Endometrial microvascular endothelial cells (primary cell): ENCODE data around the gene AARSD1. TPM values are rescaled to one million over a fixed set of nuclear protein-coding genes. Genes with fewer than 3 reads are reported as not detected.
"Not testable (repeated sequence)": the region's sequence is repeated elsewhere in the genome, so short reads cannot be mapped to it uniquely, and the experiment has no call there.

ENCODE experiments used
- in situ Hi-C: cut with HindIII; loops from 2 replicates; pipeline ENCODE4 v1.10.0; 2017; ENCODE audit warnings: low sequenced_read_pairs, low pct_unique_long_range_greater_than_20kb; ENCODE audit errors: inconsistent ontology term
- total RNA-seq: library from RNA; depleted of rRNA; stranded (reverse); fragments of >200 nt; gene quantifications from one replicate; pipeline ENCODE4 v1.2.3, GENCODE V29; 2015; ENCODE audit errors: inconsistent ontology term

AARSD1 gene
- total RNA-seq, 1 donor from 2014 or later, result 34.3 TPM

DNA sequence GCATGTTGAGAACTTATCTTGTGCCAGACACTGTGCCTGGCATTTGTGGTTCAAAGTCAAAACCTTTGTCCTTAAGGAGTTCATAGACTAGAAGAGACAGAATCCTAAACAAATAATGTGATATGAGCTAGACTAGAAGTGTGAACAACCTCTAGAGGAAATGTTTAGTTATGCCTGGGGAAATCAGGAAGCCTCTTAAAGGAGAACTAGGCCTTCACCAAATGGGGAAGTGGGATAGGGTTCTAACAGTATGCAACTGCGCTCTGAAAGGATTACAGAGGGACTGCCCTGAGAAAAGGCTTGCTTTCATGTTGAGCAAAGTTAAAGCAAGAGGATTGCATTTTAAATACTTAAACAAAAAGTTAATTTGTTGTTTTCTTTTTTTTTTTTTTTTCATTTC lies 21.0 kb upstream of the AARSD1 start:
- in situ Hi-C loops, result no loop called here

DNA sequence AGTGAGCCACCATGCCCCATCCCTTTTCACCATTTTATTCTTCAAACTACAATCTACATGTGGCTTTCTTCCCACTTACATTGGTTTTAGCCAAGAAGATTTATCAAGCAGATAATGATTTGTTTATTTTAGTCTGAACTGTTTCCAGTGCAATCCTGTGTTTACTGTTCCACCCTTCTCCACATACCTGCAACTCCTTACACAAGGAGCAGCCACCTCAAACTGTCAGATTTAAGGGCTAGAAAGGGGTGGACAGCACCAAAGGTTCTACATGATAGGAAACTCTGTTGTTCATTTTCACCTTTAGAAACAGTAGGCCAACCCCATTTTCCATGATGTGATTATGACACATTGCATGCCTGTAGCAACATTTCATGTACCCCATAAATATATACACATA lies 18.0 kb upstream of the AARSD1 start:
- in situ Hi-C loops, result no loop called here

DNA sequence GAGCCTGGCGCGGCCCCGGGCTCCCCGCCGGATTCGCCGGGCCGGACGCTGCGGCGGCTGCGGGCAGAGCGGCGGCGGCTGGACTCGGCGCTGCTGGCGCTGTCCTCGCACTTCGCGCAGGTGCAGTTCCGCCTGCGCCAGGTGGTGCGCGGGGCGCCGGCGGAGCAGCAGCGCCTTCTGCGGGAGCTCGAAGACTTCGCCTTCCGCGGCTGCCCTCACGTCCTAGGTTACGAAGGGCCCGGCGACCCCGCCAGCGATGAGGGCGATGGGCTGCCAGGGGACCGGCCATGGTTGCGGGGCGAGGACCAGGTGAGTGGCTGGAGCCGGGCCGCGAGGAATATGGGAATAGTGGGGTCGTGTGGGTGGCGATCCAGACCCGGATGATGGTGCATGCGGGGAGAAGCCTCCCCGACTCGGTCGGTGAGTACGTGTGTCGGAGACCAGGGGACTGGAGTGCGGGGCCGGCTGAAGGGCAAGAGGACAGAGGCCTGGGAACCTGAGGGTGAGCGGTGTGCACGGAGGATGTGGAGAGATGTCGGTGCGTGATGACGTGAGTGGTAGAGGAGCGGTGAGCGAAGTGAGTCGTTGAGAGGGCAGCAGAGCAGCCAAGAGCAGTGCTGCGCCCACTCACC lies 16.6 kb upstream of the AARSD1 start:
- in situ Hi-C loops, result no loop called here

DNA sequence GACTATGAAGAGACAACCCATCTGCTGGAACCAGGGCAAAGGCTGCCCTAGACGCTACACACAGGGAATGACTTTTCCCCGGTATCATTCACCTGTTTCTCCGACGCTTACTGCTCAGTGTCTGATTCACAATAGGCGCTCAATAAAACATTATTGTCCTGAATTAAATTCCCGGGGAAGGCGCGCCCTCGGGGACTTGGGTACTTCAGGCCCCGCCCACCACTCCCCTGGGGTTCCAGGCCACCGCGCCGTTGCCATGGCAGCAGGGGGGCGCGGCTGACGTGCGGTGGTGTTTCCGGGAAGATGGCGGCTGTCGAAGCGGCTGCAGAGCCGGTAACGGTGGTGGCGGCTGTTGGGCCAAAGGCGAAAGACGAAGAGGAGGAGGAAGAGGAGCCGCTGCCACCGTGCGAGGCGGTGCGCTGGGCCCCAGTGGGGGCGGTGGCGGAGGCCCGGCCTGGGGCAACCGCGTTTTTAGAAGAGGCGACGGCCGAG lies 16.1 kb upstream of the AARSD1 start, which contains the start of gene RUNDC1:
RUNDC1 (plus strand) TSS at position 292 of the 492 bp plus-strand sequence; CDS start at position 304, 12 bp downstream.
- in situ Hi-C loops, result no loop called here

DNA sequence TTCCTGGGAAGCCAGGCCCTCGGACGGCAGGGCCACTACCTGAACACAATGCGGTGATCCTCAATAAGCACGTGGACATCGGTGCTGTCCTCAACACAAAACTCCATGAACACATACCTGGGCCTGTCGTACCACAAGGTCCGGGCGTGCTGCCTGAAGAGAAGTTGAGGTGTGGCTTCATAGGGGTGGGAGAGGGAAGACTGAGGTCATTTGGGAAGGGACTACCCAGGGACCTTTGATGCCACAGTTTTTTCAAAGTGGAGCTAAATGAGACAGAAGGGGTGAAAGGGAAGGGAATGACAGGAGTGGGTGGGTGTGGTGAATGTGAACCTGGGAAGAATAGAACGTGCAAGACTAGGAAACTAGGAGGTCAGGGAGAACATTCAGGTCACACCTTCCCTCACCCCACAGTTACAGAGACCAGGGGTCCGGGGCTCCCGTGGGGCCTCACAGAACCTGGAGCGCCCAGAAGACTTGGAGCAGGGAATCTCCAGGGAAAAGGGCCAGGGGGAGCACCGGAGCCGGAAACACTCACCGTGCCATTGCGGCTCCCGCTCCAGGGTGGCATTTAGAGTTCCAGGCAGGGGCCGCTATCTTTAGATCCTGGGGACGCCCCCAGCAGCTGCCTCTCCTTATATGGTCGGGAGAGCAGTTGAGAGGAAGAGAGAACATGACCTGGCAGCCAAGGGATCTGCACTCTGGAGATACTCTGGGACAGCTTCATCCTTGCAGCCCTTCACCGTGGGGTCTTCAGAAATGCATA lies 15.4 kb upstream of the AARSD1 start, which contains the start of gene PTGES3L:
PTGES3L (minus strand) TSS at position 570 of the 763 bp plus-strand sequence; CDS start at position 543, 27 bp downstream.
- in situ Hi-C loops, result no loop called here

DNA sequence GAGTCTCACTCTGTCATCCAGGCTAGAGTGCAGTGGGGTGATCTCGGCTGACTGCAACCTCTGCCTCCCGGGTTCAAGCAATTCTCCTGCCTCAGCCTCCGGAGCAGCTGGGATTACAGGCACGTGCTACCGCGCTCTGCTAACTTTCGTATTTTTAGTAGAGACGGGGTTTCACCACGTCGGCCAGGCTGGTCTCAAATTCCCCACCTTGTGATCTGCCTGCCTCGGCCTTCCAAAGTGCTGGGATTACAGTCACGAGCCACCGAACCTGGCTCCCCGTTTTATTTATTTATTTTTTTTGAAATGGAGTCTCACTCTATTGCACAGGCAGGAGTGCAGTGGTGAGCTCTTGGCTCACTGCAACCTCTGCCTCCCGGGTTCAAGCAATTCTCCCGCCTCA lies 11.4 kb upstream of the AARSD1 start:
- in situ Hi-C loops, result not testable (repeated sequence)

DNA sequence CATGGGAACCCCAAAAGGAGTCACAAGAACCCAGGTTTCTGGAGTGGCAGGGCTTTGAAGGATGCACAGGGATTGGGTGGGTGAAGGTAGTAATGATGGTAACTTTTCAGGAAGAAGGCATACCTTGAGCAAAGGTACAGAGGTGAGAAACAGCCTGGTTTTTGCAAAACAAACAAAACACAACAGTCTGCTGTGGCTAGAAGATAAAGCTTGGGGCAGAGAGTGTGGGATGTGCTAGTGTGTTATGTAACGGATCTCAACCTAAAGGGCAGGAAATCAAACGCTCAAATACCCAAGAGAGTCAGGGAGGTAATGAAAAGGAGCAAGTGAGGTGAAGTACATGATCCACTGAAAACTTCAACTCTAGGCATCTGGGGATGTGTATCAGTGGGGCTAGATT lies 11.0 kb upstream of the AARSD1 start:
- in situ Hi-C loops, result no loop called here

DNA sequence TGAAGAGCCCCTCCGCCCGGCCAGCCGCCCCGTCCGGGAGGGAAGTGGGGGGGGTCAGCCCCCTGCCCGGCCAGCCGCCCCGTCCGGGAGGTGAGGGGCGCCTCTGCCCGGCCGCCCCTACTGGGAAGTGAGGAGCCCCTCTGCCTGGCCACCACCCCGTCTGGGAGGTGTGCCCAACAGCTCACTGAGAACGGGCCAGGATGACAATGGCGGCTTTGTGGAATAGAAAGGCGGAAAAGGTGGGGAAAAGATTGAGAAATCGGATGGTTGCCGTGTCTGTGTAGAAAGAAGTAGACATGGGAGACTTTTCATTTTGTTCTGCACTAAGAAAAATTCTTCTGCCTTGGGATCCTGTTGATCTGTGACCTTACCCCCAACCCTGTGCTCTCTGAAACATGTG lies 9.1 kb upstream of the AARSD1 start:
- in situ Hi-C loops, result not testable (repeated sequence)

DNA sequence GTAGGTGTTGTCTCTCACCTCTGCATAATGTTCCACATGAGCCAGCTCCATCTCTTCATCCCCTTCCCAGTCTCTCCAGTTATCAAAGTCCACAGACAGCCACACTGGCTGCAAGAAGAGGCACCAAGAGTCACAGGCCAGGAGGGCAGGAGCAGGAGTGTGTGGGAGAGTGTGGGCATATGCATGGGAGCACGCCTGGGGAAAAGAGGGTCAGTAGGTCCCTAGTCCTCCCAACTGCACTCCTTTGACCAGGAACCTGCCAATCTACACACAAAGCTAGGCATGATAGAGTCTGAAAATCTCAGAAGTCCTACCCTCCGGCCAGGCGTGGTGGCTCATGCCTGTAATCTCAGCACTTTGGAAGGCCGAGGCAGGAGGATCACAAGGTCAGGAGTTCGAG lies 7.3 kb upstream of the AARSD1 start:
- in situ Hi-C loops, result no loop called here

DNA sequence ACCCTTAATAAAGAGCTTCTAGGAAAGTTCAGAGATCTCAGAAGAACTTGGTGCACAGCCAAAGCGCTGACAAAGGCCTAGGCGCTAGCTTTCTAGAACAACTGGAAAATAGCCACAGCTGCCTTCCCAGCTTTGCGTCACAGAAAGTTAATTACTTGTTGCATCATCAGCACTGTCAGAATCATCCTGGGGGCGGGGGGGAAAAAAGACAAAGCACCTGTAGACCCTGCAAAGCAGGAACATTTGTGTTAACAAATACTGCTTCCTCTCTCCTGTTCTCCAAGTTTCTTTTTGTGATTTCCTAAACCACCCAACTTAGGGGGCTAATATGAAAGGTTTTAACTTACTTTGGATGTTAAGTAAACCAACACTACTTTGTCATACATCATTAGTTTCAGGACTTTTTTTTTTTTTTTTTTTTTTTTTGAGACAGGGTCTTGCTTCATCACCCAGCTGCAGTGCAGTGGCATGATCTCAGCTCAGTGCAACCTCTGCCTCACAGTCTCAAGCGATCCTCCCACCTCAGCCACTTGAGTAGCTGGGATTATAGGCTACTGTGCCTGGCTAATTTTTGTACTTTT lies 4.8 kb upstream of the AARSD1 start:
- in situ Hi-C loops, result no loop called here

DNA sequence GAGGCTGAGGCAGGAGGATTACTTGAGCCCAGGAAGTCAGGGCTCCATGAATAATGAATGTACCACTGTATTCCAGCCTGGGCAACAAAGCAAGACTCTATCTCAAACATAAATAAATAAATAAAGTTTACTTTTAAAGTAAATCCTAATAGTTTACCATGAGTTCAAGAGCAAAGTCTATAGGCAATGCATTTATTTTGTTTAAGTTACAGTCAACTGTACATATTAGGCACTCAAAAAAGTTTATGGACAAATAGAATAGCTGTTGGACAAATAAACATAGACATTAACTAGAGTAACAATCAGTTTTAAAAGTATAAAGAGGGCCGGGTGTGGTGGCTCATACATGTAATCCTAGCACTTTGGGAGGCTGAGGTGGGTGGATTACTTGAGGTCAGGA lies 3.7 kb upstream of the AARSD1 start:
- in situ Hi-C loops, result no loop called here

DNA sequence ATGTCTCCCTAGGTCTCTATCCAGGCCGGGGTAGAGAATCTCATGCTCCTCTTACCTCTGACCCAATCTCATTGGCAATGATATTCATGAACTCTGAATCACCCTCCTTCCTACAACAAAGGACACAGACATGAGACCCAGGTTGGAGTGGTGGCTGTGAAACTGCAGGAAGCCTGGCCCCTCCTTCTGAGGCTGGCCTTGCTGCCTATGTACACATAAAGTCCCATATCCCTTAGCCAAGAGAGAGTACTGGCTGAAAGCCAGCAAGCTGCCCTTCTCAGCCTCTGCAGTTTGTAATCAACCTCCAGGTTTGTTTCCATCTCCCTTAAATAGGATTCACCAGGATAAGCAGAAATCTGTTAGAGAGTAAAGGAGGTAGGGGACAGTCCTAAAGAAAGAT lies 10.6 kb downstream of the AARSD1 start:
- in situ Hi-C loops, result no loop called here

DNA sequence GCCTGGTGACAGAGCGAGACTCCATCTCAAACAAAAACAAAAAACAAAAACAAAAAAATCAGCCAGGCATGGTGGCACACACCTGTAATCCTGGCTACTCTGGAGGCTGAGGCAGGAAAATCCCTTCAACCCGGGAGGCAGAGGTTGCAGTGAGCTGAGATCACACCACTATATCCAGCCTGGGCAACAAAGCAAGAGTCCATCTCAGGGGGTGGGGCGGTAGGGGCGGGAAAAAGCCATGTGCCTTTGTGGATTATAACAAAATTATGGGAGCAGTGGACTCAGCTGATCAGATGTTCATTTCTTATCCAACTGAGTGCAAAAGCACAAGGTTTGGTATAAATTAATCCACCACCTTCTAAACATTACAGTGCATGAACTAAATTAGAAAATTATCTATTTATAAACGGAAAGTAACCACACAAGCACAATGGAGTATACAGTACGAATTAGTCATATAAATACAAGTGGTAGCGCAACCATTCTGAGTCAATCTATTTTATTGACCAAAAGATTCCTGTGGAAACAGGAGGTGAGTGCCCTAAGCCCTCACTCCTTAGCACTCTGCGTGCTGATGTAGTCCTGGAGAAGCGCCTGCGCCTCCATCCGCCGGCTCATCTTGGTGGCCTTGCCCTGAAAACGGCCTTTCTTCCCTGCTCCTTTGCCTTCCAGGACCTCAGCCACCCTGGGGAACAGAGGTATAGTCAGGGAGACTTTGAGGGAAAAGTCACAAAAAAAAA lies 14.0 kb downstream of the AARSD1 start:
- in situ Hi-C loops, result no loop called here

DNA sequence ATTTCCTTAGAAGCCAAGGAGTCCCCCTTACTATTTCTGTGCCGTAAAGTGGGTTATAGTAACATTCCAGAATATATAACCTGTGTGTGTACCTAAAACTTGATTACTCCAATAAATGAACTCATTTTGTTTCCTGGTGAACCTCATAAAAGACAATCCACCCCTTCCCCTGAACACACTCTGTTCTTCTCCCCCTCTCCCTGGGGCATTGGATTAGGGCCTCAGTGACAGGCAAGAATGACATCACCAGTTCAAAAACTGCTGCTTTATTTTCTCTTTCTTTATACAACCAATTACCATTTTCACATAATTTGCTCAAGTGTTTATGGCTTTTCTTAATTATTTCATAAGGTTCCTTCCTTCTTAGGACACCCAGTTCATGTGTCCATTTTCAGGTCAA lies 17.4 kb downstream of the AARSD1 start:
- in situ Hi-C loops, result no loop called here

DNA sequence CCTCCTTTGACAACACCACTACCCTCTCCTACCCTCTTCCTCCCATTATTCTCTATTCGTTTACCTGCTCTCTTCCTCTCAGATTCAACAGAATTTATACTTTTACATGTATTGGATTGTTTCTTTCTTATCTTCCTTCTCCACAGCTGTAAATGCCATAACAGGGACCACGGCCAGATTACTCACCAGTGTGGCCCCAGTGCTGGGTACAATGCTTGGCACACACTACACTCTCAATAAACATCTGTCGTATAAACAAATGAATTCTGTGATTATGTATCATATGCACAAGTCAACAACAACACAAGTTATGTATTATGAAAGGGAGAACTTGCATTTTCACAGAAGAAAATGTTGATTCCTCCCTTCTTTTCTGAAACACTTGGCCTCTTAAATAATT lies 20.0 kb downstream of the AARSD1 start:
- in situ Hi-C loops, result no loop called here

DNA sequence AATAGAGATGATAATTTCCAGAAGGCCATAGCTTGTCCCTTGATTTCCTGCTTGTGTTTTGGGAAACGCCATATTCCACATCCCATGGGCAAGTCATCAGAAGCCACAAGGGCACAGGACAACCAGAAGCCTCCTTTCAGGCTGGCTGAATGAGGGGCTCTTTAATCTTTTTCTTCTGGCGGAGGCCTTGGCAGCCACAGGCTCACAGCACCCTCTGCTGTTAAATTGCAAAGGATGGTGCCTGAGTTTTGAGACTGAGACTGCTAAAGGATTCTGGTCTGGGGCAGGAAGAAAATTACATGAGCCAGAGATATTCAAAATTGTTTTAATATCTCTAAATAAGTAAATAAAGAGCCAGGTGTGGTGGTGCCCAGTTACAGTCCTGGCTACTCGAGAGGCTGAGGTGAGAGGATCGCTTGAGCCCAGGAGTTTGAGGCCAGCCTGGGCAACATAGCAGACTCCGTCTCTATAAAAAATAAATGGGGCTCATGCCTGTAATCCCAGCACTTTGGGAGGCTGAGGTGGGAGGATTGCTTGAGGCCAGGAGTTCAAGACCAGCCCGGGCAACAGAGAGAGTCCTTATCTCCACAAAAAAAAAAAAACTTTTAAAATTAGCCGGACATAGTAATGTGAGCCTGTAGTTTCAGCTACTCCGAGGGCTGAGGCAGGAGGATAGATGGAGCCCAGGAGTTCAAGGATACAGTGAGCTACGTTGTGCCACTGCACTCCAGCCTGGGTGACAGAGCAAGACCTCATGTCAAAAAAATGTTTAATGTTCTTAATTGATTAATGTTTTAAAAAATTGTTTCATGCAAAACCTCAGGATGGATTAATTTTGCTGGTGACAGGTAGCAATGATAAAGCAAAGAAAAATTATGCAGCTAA lies 26.3 kb downstream of the AARSD1 start:
- in situ Hi-C loops, result no loop called here

DNA sequence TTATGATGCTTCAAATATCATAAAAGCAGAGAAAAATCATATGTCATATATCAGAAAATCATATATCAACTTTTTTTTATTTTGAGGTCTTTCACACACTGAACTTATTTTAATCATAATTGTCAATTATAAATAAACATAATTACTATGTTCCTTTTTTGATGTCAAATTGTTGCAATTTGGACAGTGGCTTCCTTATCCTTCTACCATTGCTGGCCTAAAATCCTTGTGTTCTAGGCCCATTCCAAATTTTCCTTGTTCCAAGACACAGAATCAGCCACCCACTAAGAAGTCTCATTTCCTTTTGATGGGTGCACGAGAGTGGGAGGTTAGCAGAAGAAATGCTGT lies 34.8 kb downstream of the AARSD1 start:
- in situ Hi-C loops, result no loop called here

DNA sequence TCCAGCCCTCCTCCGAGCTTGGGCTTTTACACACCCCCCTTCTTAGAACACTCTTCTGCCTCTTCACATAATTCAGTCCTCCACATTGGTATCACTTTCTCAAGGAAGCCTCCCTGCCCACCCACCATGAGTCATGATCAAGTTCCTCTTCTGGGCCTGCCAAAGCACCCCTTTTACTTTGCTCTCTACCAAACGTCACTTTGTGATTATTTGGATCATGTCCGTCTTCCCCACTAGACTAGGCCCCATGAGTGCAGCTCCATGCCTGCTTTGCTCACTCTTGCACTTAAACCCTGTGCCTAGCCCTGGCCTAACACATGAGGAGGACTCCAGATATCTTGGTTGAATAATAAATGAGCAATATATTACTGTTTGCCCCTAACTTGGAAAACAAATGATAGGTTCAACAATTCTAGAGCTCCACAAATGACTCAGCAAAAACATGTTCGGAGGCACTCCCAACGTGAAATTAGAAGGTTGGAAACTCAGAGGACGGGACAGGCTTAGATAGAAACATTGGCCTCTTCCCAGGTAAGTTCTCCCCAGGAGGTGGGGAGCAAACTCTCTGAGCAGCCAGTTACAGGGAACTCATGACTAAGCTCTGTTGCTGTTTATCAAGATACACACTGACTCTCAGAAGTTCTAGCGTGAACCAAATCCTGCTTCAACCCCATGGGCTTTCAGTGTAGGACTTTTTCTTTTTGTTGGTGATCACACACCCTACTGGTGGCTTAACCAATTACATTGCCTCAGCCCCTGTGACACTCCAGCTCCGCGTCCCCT lies 35.3 kb downstream of the AARSD1 start:
- in situ Hi-C loops, result no loop called here
